Measurements from ENCODE around the gene ATG16L2. TPM values are rescaled to one million over a fixed set of nuclear protein-coding genes. Genes with fewer than 3 reads are reported as not detected.

The ATG16L2 gene
- total and polyA plus RNA-seq, 2 donors (not counting 1 experiment from before 2014, with no cell fraction given): 212 to 350 TPM

DNA sequence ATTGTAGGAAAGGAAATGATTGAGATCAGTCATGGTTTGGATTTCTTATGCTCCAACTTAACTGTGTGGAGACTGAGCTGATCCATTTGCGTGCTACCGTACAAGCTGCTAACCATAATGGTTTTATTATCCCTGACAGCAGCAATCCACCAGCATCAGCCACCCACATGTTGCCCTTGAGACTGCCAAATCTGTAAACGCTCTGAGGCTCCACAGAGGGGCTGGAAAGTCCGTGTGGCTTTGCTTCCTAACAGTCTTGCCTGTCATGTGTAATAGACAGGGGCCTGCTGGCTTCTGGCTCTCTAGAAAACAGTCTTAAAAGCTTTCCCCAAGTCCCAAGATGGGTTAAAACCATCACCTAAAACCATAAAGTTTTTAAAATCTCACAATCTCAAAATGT is 30.1 kb downstream of the ATG16L2 start:
- no peak overlapping the region for H3K4me2 ChIP-seq (replicated peaks; ENCODE audit: low read depth, low read length, poor library complexity, severe bottlenecking)
- H3K4me1 Mint-ChIP-seq: no peaks in the 10 kb centered on the region
- no peaks in the 10 kb centered on the region for H3K4me1 ChIP-seq (ENCODE audit: control insufficient read depth in 2 of 2, insufficient read depth in 2 of 2, low read length in 2 of 2)
- H3K27me3 ChIP-seq (replicated peaks in 1 of 4; ENCODE audit: control extremely low read depth in 1 of 4, control insufficient read depth in 3 of 4, insufficient read depth in 4 of 4, low read length in 3 of 4): no peaks in the 10 kb centered on the region
- H3K27ac ChIP-seq (ENCODE audit: low read length in 2 of 2): no peak overlapping the region
- no peaks in the 10 kb centered on the region for H3K9me3 Mint-ChIP-seq (ENCODE audit: insufficient read depth)
- no peaks in the 10 kb centered on the region for H3K9me3 ChIP-seq (ENCODE audit: control extremely low read depth in 1 of 3, control insufficient read depth in 2 of 3, insufficient read depth in 1 of 3, low read length in 2 of 3)
- no peak for DNase-seq
- no peak overlapping the region for H3K4me3 Mint-ChIP-seq
- ChIA-PET POLR2A (no interaction called here), CTCF (interaction anchor here (0.7 to 2.6 kb wide), 4 partner anchors 12 to 345 kb away, joined by 3 to 9 read pairs (median 3); no protein-coding TSS in a partner anchor)
- no peak overlapping the region for H3K9ac ChIP-seq (ENCODE audit: low read length)
- H3K79me2 ChIP-seq (ENCODE audit: control insufficient read depth, insufficient read depth, low read length): peaks cover 29% of the 10 kb centered on the region
- WGBS (ENCODE audit: insufficient coverage): 92% methylated on average over 4 of the region's 4 CpGs
- H2AFZ ChIP-seq (ENCODE audit: insufficient read depth, low read depth, low read length, poor library complexity, severe bottlenecking): no peak overlapping the region
- ATAC-seq (ENCODE audit: low read depth): no peak
- TF ChIP-seq CTCF (IDR thresholded peaks at IDR 0.05) (no peak), EZH2 (IDR thresholded peaks at IDR 0.05; ENCODE audit: borderline replicate concordance, insufficient read depth, low read depth, low read length, poor library complexity, severe bottlenecking) (no peak)
- no peaks in the 10 kb centered on the region for H3K27me3 Mint-ChIP-seq
- H3K27ac Mint-ChIP-seq: peak overlapping the region; percentile 48
- no peak overlapping the region for H3K4me3 ChIP-seq (ENCODE audit: control extremely low read depth in 1 of 5, extremely low read depth in 1 of 5, insufficient read depth in 1 of 5, low read depth in 2 of 5, low read length in 4 of 5)
- intact Hi-C loops (cut with micrococcal nuclease): no loop called here
- peaks cover 9 to 93% of the 10 kb centered on the region in 2 experiments for H3K36me3 ChIP-seq (replicated peaks in 1 of 2; ENCODE audit: control extremely low read depth in 1 of 2, control insufficient read depth in 1 of 2, extremely low read depth in 1 of 2, insufficient read depth in 2 of 2, low read length in 1 of 2)
- peaks cover 37% of the 10 kb centered on the region for H4K20me1 ChIP-seq (ENCODE audit: control insufficient read depth, insufficient read depth, low read length, poor library complexity, severe bottlenecking)

DNA sequence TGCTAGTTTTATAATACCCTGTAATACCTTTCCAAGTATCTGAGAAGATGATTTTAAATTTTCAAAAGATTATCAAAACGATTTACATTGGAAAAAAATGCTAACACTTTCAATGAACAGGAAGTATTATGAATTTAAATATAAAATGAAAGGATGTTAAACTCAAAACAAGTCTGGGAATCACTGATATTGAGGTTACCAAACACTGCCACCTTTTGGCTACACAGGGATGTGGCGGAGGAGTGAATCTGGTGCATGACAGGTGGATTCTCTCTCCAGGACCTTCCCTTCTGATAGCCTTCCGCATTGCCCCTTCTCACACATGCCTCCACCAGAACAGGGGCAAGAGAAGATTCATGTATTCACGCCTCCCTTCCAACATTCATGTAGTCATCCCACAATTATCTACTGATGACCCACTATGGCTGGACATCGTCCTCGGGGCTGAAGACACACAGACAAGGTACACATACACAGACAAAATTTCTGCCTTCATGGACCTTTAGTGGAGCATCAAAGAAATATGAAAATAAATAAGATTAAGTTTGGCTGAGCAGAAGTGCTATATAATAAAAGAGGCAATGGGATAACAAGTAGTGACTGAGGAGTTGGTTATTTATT is 34.7 kb downstream of the ATG16L2 start:
- ATAC-seq (ENCODE audit: low read depth) (no peak), DNase-seq (peak; percentile 56)
- Histone ChIP-seq H3K36me3 (replicated peaks in 1 of 2; ENCODE audit: control extremely low read depth in 1 of 2, control insufficient read depth in 1 of 2, extremely low read depth in 1 of 2, insufficient read depth in 2 of 2, low read length in 1 of 2) (peaks cover 15 to 73% of the 10 kb centered on the region in 2 experiments), H3K4me2 (replicated peaks; ENCODE audit: low read depth, low read length, poor library complexity, severe bottlenecking) (no peak overlapping the region), H3K79me2 (ENCODE audit: control insufficient read depth, insufficient read depth, low read length) (peaks cover 54% of the 10 kb centered on the region), H3K9ac (ENCODE audit: low read length) (no peak overlapping the region), H3K27me3 (replicated peaks in 1 of 4; ENCODE audit: control extremely low read depth in 1 of 4, control insufficient read depth in 3 of 4, insufficient read depth in 4 of 4, low read length in 3 of 4) (no peaks in the 10 kb centered on the region), H3K27ac (ENCODE audit: low read length in 2 of 2) (peak overlapping the region in 1 of 2 donors; percentile 13), H4K20me1 (ENCODE audit: control insufficient read depth, insufficient read depth, low read length, poor library complexity, severe bottlenecking) (peaks cover 53% of the 10 kb centered on the region), H3K4me3 (ENCODE audit: control extremely low read depth in 1 of 5, extremely low read depth in 1 of 5, insufficient read depth in 1 of 5, low read depth in 2 of 5, low read length in 4 of 5) (no peak overlapping the region), H2AFZ (ENCODE audit: insufficient read depth, low read depth, low read length, poor library complexity, severe bottlenecking) (no peak overlapping the region), H3K9me3 (ENCODE audit: control extremely low read depth in 1 of 3, control insufficient read depth in 2 of 3, insufficient read depth in 1 of 3, low read length in 2 of 3) (no peaks in the 10 kb centered on the region), H3K4me1 (ENCODE audit: control insufficient read depth in 2 of 2, insufficient read depth in 2 of 2, low read length in 2 of 2) (no peaks in the 10 kb centered on the region)
- H3K27me3 Mint-ChIP-seq: no peaks in the 10 kb centered on the region
- ChIA-PET POLR2A (no interaction called here), CTCF (interaction anchor here (1.0 kb wide), 2 partner anchors 124 to 165 kb away, joined by 4 to 5 read pairs; no protein-coding TSS in a partner anchor)
- TF ChIP-seq CTCF (IDR thresholded peaks at IDR 0.05) (peak; percentile 71), EZH2 (IDR thresholded peaks at IDR 0.05; ENCODE audit: borderline replicate concordance, insufficient read depth, low read depth, low read length, poor library complexity, severe bottlenecking) (no peak)
- WGBS (ENCODE audit: insufficient coverage): 95% methylated on average over 2 of the region's 6 CpGs
- peaks cover 6% of the 10 kb centered on the region for H3K4me1 Mint-ChIP-seq
- H3K27ac Mint-ChIP-seq: peak overlapping the region; percentile 75
- no peaks in the 10 kb centered on the region for H3K9me3 Mint-ChIP-seq (ENCODE audit: insufficient read depth)
- intact Hi-C loops (cut with micrococcal nuclease): no loop called here
- H3K4me3 Mint-ChIP-seq: no peak overlapping the region
